ENCODE results near the gene C11orf42.

DNA sequence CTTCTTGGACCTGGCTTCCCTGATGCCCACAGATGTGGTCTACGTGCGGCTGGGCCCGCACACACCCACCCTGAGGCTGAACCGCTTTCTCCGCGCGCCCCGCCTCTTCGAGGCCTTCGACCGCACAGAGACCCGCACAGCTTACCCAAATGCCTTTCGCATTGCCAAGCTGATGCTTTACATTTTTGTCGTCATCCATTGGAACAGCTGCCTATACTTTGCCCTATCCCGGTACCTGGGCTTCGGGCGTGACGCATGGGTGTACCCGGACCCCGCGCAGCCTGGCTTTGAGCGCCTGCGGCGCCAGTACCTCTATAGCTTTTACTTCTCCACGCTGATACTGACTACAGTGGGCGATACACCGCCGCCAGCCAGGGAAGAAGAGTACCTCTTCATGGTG is 34.8 kb downstream of the C11orf42 start:
- TF ChIP-seq, protein P1, sequence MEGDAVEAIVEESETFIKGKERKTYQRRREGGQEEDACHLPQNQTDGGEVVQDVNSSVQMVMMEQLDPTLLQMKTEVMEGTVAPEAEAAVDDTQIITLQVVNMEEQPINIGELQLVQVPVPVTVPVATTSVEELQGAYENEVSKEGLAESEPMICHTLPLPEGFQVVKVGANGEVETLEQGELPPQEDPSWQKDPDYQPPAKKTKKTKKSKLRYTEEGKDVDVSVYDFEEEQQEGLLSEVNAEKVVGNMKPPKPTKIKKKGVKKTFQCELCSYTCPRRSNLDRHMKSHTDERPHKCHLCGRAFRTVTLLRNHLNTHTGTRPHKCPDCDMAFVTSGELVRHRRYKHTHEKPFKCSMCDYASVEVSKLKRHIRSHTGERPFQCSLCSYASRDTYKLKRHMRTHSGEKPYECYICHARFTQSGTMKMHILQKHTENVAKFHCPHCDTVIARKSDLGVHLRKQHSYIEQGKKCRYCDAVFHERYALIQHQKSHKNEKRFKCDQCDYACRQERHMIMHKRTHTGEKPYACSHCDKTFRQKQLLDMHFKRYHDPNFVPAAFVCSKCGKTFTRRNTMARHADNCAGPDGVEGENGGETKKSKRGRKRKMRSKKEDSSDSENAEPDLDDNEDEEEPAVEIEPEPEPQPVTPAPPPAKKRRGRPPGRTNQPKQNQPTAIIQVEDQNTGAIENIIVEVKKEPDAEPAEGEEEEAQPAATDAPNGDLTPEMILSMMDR (IDR thresholded peaks at IDR 0.05 in 4 of 5, conservative IDR thresholded peaks at IDR 0.05 in 1 of 5): no peak
- TF ChIP-seq POLR2A (IDR thresholded peaks at IDR 0.05): no peak
